ENCODE data around the gene CALML6.

DNA sequence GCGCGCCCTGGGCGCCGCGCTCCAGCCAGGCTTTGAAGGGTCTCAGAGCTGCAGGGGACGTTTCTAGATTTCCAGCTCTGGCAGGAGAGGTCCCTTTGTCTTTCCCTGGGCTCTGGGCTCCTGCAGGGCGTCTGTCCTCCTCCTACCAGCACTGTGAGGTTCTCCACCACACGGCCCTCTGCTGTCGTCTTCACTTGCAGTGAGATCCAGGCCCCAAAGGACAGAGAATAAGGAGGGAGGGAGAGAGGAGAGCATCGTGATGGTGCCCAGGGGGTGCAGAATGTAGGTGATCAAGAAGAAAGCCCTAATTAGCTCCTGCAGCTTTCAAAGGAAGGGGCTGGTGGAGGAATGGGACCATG is 20.0 kb upstream of the CALML6 start:
- TF ChIP-seq FOSL2 (IDR thresholded peaks at IDR 0.05) = no peak
- no peak for TF ChIP-seq FOSL2 (CRISPR knock-in tag; IDR thresholded peaks at IDR 0.05)
- TF ChIP-seq, protein P1, sequence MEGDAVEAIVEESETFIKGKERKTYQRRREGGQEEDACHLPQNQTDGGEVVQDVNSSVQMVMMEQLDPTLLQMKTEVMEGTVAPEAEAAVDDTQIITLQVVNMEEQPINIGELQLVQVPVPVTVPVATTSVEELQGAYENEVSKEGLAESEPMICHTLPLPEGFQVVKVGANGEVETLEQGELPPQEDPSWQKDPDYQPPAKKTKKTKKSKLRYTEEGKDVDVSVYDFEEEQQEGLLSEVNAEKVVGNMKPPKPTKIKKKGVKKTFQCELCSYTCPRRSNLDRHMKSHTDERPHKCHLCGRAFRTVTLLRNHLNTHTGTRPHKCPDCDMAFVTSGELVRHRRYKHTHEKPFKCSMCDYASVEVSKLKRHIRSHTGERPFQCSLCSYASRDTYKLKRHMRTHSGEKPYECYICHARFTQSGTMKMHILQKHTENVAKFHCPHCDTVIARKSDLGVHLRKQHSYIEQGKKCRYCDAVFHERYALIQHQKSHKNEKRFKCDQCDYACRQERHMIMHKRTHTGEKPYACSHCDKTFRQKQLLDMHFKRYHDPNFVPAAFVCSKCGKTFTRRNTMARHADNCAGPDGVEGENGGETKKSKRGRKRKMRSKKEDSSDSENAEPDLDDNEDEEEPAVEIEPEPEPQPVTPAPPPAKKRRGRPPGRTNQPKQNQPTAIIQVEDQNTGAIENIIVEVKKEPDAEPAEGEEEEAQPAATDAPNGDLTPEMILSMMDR (IDR thresholded peaks at IDR 0.05) = no peak
